ENCODE results near the gene ANGPT4.
A peak's percentile ranks its signal among the peaks of the same experiment; 100 is the strongest.

ANGPT4 gene

GRCh38 chr20:916125-916799, at the start of gene ANGPT4:
Gene ANGPT4 (minus strand): TSS chr20:916334. CDS start chr20:916214, 120 bp downstream.
- DNase-seq, result no peak

- DNase-seq, result no peak
Observed at GRCh38 chr20:963795-964194, 47.7 kb upstream of the ANGPT4 start.

DNA sequence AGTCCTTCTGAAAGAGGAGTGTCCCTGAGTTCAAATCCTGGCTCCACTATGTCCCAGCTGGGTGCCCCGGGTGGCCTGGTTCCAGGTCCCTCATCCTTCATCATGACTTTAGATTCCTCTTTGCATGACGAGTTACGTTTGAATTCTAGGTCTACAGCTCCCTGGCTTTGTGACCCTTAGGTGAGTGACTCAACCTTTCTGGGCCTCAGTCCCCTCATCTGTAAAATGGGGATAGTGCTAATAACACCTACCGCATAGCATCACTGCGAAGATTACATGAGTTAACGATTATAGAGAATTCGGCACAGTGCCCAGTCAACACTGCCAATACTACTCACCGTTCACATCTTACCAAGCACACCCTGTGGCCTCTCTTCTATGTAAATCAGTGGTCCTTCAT, 46.5 kb upstream of the ANGPT4 start:
- DNase-seq, result no peak

- no peak for DNase-seq
Observed at GRCh38 chr20:962223-962622, 46.1 kb upstream of the ANGPT4 start.

- DNase-seq, result no peak
Observed at GRCh38 chr20:961768-962167, 45.6 kb upstream of the ANGPT4 start.

DNA sequence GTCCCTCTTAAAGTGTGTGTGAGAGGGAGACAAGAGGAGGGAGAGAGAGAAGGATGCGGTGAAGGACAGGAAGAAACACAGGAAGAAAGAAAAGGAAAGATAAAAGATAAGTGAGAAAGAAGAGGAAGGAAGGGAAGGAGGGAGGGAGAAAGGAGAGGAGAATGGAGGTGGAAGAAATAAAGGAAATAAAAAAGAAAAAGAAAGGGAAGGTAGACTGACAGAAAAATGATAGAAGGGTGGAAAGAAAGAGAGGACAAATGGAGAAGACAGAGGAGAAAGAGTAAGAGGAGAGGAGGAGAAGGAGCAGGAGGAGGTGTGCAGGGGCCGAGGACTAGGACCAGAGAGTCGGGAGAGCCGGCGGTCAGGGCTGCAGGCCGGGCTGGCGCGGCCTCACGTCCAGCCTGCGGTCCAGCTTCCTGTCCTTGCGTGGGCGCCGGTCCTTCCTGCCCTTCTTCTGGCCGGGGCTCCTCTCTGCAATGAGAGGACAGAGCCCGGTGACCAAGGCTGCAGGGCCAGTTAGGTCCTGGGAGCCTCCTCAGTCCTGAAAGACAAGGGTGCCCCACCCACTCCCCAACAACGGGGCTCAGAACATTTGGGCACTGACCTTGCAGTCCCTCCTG, 44.0 kb upstream of the ANGPT4 start:
- no peak for DNase-seq

DNA sequence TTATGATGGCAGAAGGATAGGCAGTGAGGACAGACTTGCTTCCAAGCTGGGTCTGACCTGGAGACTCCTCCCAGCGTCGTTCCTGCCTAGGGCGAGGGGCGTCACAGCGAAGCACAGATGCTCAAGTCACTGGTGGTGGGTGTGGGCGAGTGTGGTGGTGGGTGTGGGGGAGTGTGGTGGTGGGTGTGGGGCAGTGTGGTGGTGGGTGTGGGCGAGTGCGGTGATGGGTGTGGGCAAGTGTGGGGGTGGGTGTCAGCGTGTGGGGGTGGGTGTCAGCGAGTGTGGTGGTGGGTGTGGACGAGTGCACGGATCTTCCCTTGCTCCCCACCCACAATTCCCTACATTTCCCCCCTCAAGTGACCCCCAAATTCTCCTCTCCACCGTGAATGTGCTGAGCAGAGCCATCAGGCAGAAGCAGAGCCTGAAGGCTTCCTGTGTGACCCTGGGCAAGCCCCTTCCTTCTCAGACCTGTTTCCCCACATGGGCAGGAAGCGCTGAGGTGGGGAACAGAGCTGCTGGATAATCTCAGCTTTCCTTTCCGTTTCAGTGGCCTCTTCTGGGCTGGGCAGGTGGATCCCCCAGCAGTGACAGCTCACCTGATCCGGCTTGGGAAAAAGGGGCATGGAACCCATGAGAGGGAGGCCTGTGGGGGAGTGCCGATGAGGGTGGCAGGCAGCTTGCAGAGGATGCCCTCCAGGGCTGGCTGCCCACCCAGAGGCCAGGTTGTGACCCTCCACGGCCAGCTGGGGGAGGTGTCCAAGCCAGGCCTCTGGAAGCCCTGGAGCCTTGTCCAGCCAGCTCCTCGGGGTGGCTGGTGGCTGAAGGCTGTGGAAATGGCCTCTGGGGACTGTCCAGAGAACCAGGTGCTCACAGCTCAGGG, 43.0 kb upstream of the ANGPT4 start:
- no peak for DNase-seq

- DNase-seq, result no peak
Observed at GRCh38 chr20:957544-957943, 41.4 kb upstream of the ANGPT4 start.

- DNase-seq, result peak; percentile 21 to 75 (median 64)
Observed at GRCh38 chr20:956330-956951, 40.3 kb upstream of the ANGPT4 start.

GRCh38 chr20:955656-956055, 39.5 kb upstream of the ANGPT4 start:
- no peak for DNase-seq

GRCh38 chr20:955111-955510, 39.0 kb upstream of the ANGPT4 start:
- DNase-seq, result no peak

DNA sequence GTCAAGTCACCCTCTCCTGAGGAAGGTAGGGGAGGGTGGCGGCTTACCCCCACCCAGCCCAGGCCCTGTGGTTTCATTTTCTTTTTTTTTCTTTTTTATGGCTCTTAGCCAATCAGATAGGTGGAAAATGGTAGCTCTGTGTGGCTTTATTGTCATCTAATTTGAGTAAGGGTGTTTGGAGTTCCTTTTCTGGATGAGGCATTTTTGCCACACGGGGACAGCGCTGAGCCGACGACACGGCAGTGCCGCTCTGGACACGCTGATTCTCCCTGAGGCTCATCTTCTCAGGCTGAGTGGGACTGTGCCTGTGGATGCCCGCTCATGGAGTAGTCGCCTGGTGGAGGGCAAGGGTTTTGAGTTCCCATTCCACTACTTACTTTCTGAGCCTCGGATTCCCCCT, 37.6 kb upstream of the ANGPT4 start:
- no peak for DNase-seq

DNA sequence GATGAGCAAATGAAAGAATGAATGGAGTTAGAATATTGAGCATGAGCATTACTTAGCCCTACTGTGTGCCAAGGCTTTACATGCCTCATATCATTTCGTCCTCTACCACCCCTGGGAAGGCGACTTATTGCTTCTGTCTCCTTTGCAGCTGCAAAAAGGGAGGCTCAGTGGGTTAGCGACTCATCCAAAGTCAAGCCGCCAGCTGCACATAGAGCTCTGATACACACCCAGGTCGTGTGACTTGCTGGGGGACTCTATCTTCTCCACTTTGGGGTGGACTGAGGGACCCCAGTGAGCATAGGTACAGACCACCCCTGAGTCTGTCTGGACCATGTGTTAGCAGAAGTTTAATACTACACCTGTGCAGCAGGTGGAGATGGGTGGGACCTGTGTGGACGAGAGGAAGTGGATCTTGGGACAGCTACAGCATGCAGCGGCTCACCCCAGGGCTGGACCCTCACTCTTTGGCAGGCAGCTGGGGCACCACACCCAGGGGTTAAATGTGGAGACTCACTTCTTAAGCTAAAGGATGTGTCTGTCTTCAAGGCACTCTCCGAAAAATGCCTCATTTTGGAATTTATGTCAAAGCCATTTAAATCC, 36.2 kb upstream of the ANGPT4 start:
- DNase-seq, result no peak

GRCh38 chr20:951384-952169, 35.4 kb upstream of the ANGPT4 start:
- DNase-seq, result no peak

- no peak for DNase-seq
Observed at GRCh38 chr20:949717-950116, 33.6 kb upstream of the ANGPT4 start.

- DNase-seq, result no peak
Observed at GRCh38 chr20:946826-947225, 30.7 kb upstream of the ANGPT4 start.

- no peak for DNase-seq
Observed at GRCh38 chr20:945841-946240, 29.7 kb upstream of the ANGPT4 start.

- no peak for DNase-seq
Observed at GRCh38 chr20:944774-945410, 28.8 kb upstream of the ANGPT4 start.

GRCh38 chr20:944148-944547, 28.0 kb upstream of the ANGPT4 start:
- DNase-seq, result no peak

DNA sequence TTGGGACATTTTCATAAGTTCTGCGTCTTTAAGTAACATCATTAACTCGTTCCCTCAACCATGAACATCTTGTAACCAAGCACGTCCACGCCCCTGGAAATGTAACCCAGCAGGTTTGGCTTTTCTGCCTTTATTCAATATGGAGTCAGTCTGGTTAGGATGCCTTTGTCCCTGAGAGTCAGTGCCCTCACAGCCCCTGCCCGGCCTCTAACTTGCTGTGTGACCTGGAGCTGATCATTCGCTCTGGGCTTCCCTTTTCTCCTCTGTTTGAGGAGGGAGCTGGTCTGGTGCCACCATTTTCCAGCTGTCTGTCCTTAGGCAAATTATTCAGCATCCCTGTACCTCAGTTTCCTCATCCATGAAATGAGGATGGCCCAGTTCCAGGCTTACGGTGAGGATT, 26.5 kb upstream of the ANGPT4 start:
- DNase-seq, result no peak

DNA sequence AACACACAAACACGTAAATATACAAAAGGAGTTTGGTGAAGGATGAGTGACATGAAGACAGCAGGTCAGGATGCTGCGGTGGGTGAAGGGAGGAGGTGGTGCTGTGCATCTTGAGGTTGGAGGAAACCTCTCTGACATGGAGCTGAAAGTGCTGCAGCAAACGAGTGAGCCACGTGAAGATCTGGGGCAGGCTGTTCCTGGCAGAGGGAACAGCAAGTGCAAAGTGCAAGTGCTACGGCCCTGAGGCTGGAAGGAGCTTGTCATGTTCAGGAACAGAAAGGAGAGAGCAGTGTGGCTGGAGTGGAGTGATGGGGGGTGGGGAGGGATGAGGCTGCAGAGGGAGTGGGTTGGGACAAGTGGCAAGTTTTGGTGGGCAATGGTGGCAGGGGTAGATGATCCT, 24.8 kb upstream of the ANGPT4 start:
- DNase-seq, result no peak

GRCh38 chr20:939606-940005, 23.5 kb upstream of the ANGPT4 start:
- no peak for DNase-seq

Measured in activated naive CD4-positive, alpha-beta T cell (primary cell).